ENCODE results near the gene KCNJ6. TPM values are rescaled to one million over a fixed set of nuclear protein-coding genes. Genes with fewer than 3 reads are reported as not detected.

Gene KCNJ6
- total RNA-seq, 4 donors from 2014 or later = not detected

- H3K27me3 ChIP-seq = no peaks in the 10 kb centered on the region
- no peak for TF ChIP-seq POLR2A (IDR thresholded peaks at IDR 0.05)
- TF ChIP-seq CTCF (IDR thresholded peaks at IDR 0.05 in 4 of 5, conservative IDR thresholded peaks at IDR 0.05 in 1 of 5) = no peak
- ATAC-seq = no peak
- intact Hi-C loops (cut with DNase I; ENCODE audit: low total_unique reads) = loop anchor here (2.0 to 5.0 kb wide), 3 partner anchors 199 to 358 kb away; partner anchors contain the start of gene DYRK1A
- DNase-seq = no peak
- no peaks in the 10 kb centered on the region for H3K9me3 ChIP-seq
- peak overlapping the region; percentile 94 to 98 (median 98) for H3K27ac ChIP-seq
- in situ Hi-C loops (cut with MboI; ENCODE audit: low sequenced_read_pairs in 4 of 4) = loop anchor here in 1 of 4 donors (25.0 kb wide), 1 partner anchor 303 kb away; the partner anchor contains the start of gene VPS26C
- peaks cover 43 to 44% of the 10 kb centered on the region in 2 donors for H3K4me1 ChIP-seq
- no peaks in the 10 kb centered on the region for H3K36me3 ChIP-seq
- H3K4me3 ChIP-seq = peak overlapping the region in 1 of 4 donors; percentile 80
These were observed 350.6 kb downstream of the KCNJ6 start for GRCh38 chr21:37565530-37566223.

GRCh38 chr21:37564924-37565529, 351.2 kb downstream of the KCNJ6 start:
- peak overlapping the region; percentile 80 to 93 (median 84) for H3K4me3 ChIP-seq
- ATAC-seq (peak; percentile 6 to 27), DNase-seq (peak in 1 of 2 donors; percentile 50)
- peak overlapping the region; percentile 94 to 98 (median 98) for H3K27ac ChIP-seq
- no peaks in the 10 kb centered on the region for H3K36me3 ChIP-seq
- TF ChIP-seq POLR2A (IDR thresholded peaks at IDR 0.05) = no peak
- no peak for TF ChIP-seq CTCF (IDR thresholded peaks at IDR 0.05 in 4 of 5, conservative IDR thresholded peaks at IDR 0.05 in 1 of 5)
- no peaks in the 10 kb centered on the region for H3K9me3 ChIP-seq
- in situ Hi-C loops (cut with MboI; ENCODE audit: low sequenced_read_pairs in 4 of 4) = loop anchor here in 1 of 4 donors (25.0 kb wide), 1 partner anchor 303 kb away; the partner anchor contains the start of gene VPS26C
- peaks cover 43 to 44% of the 10 kb centered on the region in 2 donors for H3K4me1 ChIP-seq
- H3K27me3 ChIP-seq = no peaks in the 10 kb centered on the region
- intact Hi-C loops (cut with DNase I; ENCODE audit: low total_unique reads) = loop anchor here (2.0 to 5.0 kb wide), 5 partner anchors 108 to 1337 kb away; partner anchors contain the start of gene DYRK1A

- in situ Hi-C loops (cut with MboI; ENCODE audit: low sequenced_read_pairs in 4 of 4) (loop anchor here in 1 of 4 donors (25.0 kb wide), 1 partner anchor 302 kb away; the partner anchor contains the start of gene VPS26C), intact Hi-C loops (cut with DNase I; ENCODE audit: low total_unique reads) (loop anchor here (2.0 to 5.0 kb wide), 4 partner anchors 107 to 1338 kb away; partner anchors contain the start of gene DYRK1A)
- Histone ChIP-seq H3K4me1 (peaks cover 43 to 44% of the 10 kb centered on the region in 2 donors), H3K4me3 (peak overlapping the region; percentile 80 to 93 (median 84)), H3K27ac (peak overlapping the region; percentile 94 to 98 (median 98)), H3K9me3 (no peaks in the 10 kb centered on the region), H3K27me3 (no peaks in the 10 kb centered on the region), H3K36me3 (no peaks in the 10 kb centered on the region)
- DNase-seq (peak; percentile 86 to 89), ATAC-seq (peak; percentile 73 to 74)
- TF ChIP-seq CTCF (IDR thresholded peaks at IDR 0.05 in 4 of 5, conservative IDR thresholded peaks at IDR 0.05 in 1 of 5) (peak in 1 of 5 experiments; percentile 4), POLR2A (IDR thresholded peaks at IDR 0.05) (no peak)
These were observed 351.8 kb downstream of the KCNJ6 start for GRCh38 chr21:37564341-37564923.

- in situ Hi-C loops (cut with MboI; ENCODE audit: low sequenced_read_pairs in 4 of 4) = loop anchor here in 1 of 4 donors (25.0 kb wide), 1 partner anchor 301 kb away; the partner anchor contains the start of gene VPS26C
- peak; percentile 92 to 94 for DNase-seq
These were observed 352.5 kb downstream of the KCNJ6 start for GRCh38 chr21:37563641-37564340.

More at GRCh38 chr21:37563641-37564340, 352.5 kb downstream of the KCNJ6 start:
- ATAC-seq = peak; percentile 64 to 69
- Histone ChIP-seq H3K4me1 (peaks cover 43 to 44% of the 10 kb centered on the region in 2 donors), H3K4me3 (peak overlapping the region; percentile 80 to 93 (median 84)), H3K36me3 (no peaks in the 10 kb centered on the region), H3K9me3 (no peaks in the 10 kb centered on the region), H3K27me3 (no peaks in the 10 kb centered on the region), H3K27ac (peak overlapping the region; percentile 94 to 98 (median 98))
- peak in 4 of 5 experiments; percentile 39 to 56 (median 50) for TF ChIP-seq CTCF (IDR thresholded peaks at IDR 0.05 in 4 of 5, conservative IDR thresholded peaks at IDR 0.05 in 1 of 5)
- peak; percentile 92 to 95 for TF ChIP-seq POLR2A (IDR thresholded peaks at IDR 0.05)
- intact Hi-C loops (cut with DNase I; ENCODE audit: low total_unique reads) = loop anchor here (1.0 to 5.0 kb wide), 5 partner anchors 106 to 1339 kb away; partner anchors contain the start of genes DYRK1A and VPS26C
